Esophagus muscularis mucosa (tissue), 4 donors: ENCODE results near the gene COG5. TPM values are rescaled to one million over a fixed set of nuclear protein-coding genes. Genes with fewer than 3 reads are reported as not detected.

Source experiments
- DNase-seq: peaks from one replicate; pipeline ENCODE4 v3.0.0-alpha.2; 2017; ENCODE audit errors: extremely low spot score
- H3K27ac ChIP-seq, 4 donors: fragments of 200-600 bp; sonication (generic); replicated peaks in 1 of 4; 1 replicate in 3 of 4; 2 replicates in 1 of 4; pipeline ENCODE4 v1.5.1; 2016 to 2019; ENCODE audit warnings: mild to moderate bottlenecking in 1 of 4
- H3K27me3 ChIP-seq, 4 donors: fragments of 200-600 bp; sonication (generic); one replicate each; pipeline versions ENCODE4 v1.5.1 to v1.6.0; 2016 to 2019
- H3K36me3 ChIP-seq, 4 donors: fragments of 200-600 bp; sonication (generic); one replicate each; pipeline ENCODE4 v1.5.1; 2016 to 2019
- H3K4me1 ChIP-seq, 4 donors: fragments of 200-600 bp; sonication (generic); one replicate each; pipeline ENCODE4 v1.5.1; 2016 to 2019
- H3K4me3 ChIP-seq, 4 donors: fragments of 200-600 bp; sonication (generic); 1 replicate in 2 of 4; 2 replicates in 2 of 4; pipeline ENCODE4 v1.5.1; 2016 to 2019; ENCODE audit warnings: mild to moderate bottlenecking in 4 of 4, moderate library complexity in 1 of 4
- H3K9me3 ChIP-seq, 4 donors: fragments of 200-600 bp; sonication (generic); 1 replicate in 3 of 4; 2 replicates in 1 of 4; pipeline ENCODE4 v1.5.1; 2016 to 2019
- CTCF ChIP-seq, 3 experiments: fragments of 200-600 bp in 2 of 3; fragments of 450-650 bp in 1 of 3; sonication (generic) in 2 of 3; IDR thresholded peaks; one replicate each; pipeline ENCODE4 v1.5.1; 2017 to 2019; ENCODE audit warnings: antibody characterized with exemption in 3 of 3, mild to moderate bottlenecking in 2 of 3, moderate library complexity in 1 of 3
- EP300 ChIP-seq: sonication (generic); formaldehyde crosslinking; IDR thresholded peaks from one replicate; pipeline ENCODE4 v1.6.1; 2017; ENCODE audit warnings: antibody characterized with exemption
- POLR2A ChIP-seq: fragments of 450-650 bp; IDR thresholded peaks from one replicate; pipeline ENCODE4 v1.6.1; 2017; ENCODE audit warnings: antibody characterized with exemption, moderate library complexity, mild to moderate bottlenecking, low read depth
- POLR2AphosphoS5 ChIP-seq, 2 donors: sonication (generic); formaldehyde crosslinking; IDR thresholded peaks; one replicate each; pipeline ENCODE4 v1.6.1; 2017; ENCODE audit warnings: antibody characterized with exemption in 2 of 2
- WGBS: methylation state at CpG from one replicate; pipeline ENCODE4 v1.1.5; 2018; 5-methylcytosine and 5-hydroxymethylcytosine counted together
- intact Hi-C: fragments of 100-400 bp; cut with DNase I; formaldehyde crosslinking; loops from one replicate; pipeline ENCODE4 v1.15.1; 2023
- total RNA-seq, 4 donors: library from RNA; depleted of rRNA; stranded (reverse); fragments of >200 nt; gene quantifications; one replicate each; pipeline versions ENCODE4 v1.1.0 to v1.2.1, GENCODE V29; 2016

COG5 gene
- total RNA-seq, 4 donors from 2014 or later: 20.3 to 33.4 (median 24.9) TPM

DNA sequence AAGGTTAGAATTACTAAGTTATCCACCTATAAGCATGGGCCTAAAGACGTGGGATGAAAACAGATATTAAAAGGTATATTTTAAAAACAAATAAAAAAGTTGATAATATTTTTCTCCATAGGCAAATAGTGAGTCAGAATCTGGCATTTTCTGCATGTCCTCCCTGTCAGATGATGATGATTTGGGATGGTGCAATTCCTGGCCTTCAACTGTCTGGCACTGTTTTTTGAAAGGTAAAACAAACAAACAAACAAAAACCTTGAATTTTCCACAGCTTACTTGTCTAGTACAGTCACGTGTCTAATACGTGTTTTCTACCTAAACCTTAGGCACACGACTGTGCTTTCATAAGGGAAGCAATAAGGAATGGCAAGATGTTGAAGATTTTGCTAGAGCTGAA is 377.5 kb downstream of the COG5 start:
- TF ChIP-seq POLR2AphosphoS5 (IDR thresholded peaks at IDR 0.05): no peak
- no peak overlapping the region for H3K27ac ChIP-seq
- peaks cover 37 to 100% (median 70%) of the 10 kb centered on the region in 4 donors for H3K36me3 ChIP-seq
- 89% methylated on average over 4 of the region's 4 CpGs for WGBS
- no peaks in the 10 kb centered on the region for H3K27me3 ChIP-seq
- peaks cover 0 to 18% (median 5%) of the 10 kb centered on the region in 4 donors for H3K4me1 ChIP-seq
- DNase-seq: no peak
- H3K4me3 ChIP-seq: no peak overlapping the region
- H3K9me3 ChIP-seq: no peaks in the 10 kb centered on the region
- intact Hi-C loops: no loop called here

- no peak for TF ChIP-seq POLR2A
- H3K4me1 ChIP-seq: peaks cover 4 to 24% (median 10%) of the 10 kb centered on the region in 4 donors
- no peaks in the 10 kb centered on the region for H3K27me3 ChIP-seq
- H3K4me3 ChIP-seq: no peak overlapping the region
- DNase-seq: no peak
- no peak overlapping the region for H3K27ac ChIP-seq
- intact Hi-C loops: no loop called here
- H3K36me3 ChIP-seq: peaks cover 31 to 100% (median 65%) of the 10 kb centered on the region in 4 donors
- H3K9me3 ChIP-seq: no peaks in the 10 kb centered on the region
- WGBS: 59% methylated on average over 4 of the region's 4 CpGs
Observed at GRCh38 chr7:107185716-107186115, 378.0 kb downstream of the COG5 start.

DNA sequence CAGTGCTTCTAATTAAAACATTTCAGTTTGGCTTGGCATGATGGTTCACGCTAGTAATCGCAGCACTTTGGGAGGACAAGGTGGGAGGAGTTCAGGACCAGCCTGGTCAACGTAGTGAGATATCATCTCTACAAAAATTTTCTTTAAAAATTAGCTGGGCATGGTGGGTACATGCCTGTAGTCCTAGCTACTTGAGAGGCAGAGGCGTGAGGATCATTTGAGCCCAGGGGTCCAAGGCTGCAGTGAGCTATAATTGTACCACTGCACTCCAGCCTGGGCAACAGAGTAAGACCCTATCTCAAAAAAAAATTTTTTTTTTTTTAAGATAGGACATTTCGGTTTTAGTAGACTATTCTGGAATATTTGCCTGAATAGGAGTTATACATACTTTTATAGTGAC is 382.5 kb downstream of the COG5 start:
- H3K27ac ChIP-seq: peak overlapping the region in 2 of 4 donors; percentile 33 to 43

DNA sequence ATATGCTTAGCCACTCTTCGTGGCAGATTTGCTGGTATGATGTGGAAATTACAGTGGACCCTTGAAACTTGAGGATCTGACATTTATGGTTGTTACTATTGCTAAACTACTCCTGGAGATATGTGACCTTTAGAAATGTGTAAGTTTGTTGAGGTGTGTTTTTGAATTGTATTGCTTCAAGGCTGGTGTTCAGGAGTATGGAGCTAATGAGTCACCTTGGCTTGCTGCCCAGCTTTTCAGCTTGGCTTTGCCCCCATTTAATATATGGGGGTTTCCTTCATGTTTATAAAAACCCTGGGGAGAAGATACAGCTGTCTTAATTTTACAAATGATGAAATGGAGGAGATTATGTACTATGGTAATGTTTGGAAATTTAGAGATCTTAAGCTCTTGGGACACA is 383.3 kb downstream of the COG5 start:
- Histone ChIP-seq H3K36me3 (peaks cover 2 to 57% (median 23%) of the 10 kb centered on the region in 4 donors), H3K4me1 (peaks cover 28 to 61% (median 53%) of the 10 kb centered on the region in 4 donors), H3K27me3 (no peaks in the 10 kb centered on the region), H3K27ac (peak overlapping the region in 2 of 4 donors; percentile 33 to 43), H3K4me3 (no peak overlapping the region), H3K9me3 (no peaks in the 10 kb centered on the region)
- TF ChIP-seq CTCF (IDR thresholded peaks at IDR 0.05) (no peak), POLR2AphosphoS5 (IDR thresholded peaks at IDR 0.05) (peak in 1 of 2 donors; percentile 21)
- WGBS: 19% methylated on average over 1 of the region's 1 CpG
- intact Hi-C loops: no loop called here
- DNase-seq: no peak

More for the DNA sequence above, 382.5 kb downstream of the COG5 start:
- DNase-seq: no peak
- 73% methylated on average over 5 of the region's 5 CpGs for WGBS
- H3K36me3 ChIP-seq: peaks cover 8 to 65% (median 28%) of the 10 kb centered on the region in 4 donors
- no peaks in the 10 kb centered on the region for H3K27me3 ChIP-seq
- H3K4me3 ChIP-seq: no peak overlapping the region
- H3K9me3 ChIP-seq: no peaks in the 10 kb centered on the region
- no peak for TF ChIP-seq CTCF (IDR thresholded peaks at IDR 0.05)
- TF ChIP-seq POLR2AphosphoS5 (IDR thresholded peaks at IDR 0.05): no peak
- no peak for TF ChIP-seq EP300
- intact Hi-C loops: no loop called here
- peaks cover 26 to 53% (median 46%) of the 10 kb centered on the region in 4 donors for H3K4me1 ChIP-seq

DNA sequence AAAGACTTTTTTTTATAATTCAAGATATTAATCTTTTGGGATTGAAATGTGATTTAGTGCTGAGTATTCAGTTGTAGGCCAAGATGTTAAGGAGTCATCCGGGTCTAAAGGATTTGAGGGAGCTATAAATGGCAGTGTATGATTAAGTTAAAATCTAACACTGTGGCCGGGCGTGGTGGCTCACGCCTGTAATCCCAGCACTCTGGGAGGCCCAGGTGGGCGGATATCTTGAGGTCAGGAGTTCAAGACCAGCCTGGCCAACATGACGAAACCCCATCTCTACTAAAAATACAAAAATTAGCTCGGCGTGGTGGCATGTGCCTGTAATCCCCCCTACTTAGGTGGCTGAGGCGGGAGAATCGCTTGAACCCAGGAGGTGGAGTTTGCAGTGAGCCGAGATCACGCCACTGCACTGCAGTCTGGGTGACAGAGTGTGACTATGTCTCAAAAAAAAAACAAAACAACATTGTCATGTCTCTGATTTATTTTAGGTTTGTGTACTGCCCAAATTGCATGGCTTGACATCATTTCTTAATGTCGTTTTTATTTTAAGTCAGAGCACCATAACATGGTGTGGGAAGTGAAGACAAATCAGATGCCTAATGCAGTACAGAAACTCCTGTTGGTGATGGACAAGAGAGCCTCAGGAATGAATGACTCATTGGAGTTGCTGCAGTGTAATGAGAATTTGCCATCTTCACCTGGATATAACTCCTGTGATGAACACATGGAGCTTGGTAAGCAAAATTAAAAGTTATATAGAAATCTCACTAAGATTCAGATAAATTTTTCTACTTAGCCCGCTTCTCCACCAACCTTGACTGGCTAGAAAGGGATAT is 384.2 kb downstream of the COG5 start:
- no peak for DNase-seq
- Histone ChIP-seq H3K36me3 (peaks cover 0 to 49% (median 18%) of the 10 kb centered on the region in 4 donors), H3K27me3 (no peaks in the 10 kb centered on the region), H3K4me1 (peaks cover 35 to 61% (median 60%) of the 10 kb centered on the region in 4 donors), H3K27ac (no peak overlapping the region), H3K4me3 (no peak overlapping the region), H3K9me3 (no peaks in the 10 kb centered on the region)
- TF ChIP-seq POLR2AphosphoS5 (IDR thresholded peaks at IDR 0.05): no peak
- no peak for TF ChIP-seq POLR2A
- no peak for TF ChIP-seq EP300
- no peak for TF ChIP-seq CTCF (IDR thresholded peaks at IDR 0.05)
- intact Hi-C loops: loop anchor here (10.0 kb wide), 1 partner anchor 705 kb away; no protein-coding TSS in a partner anchor
- WGBS: 80% methylated on average over 14 of the region's 14 CpGs
